Keratinocyte (primary cell): ENCODE measurements around the gene EME2.

Experiments used
- EZH2 ChIP-seq: IDR thresholded peaks from one replicate; pipeline ENCODE4 v1.6.1; 2012; ENCODE audit warnings: inconsistent platforms, mild to moderate bottlenecking, low read length, moderate library complexity
- TF ChIP-seq, protein P1 (sequence below), 3 experiments: IDR thresholded peaks in 1 of 3; conservative IDR thresholded peaks in 1 of 3; optimal IDR thresholded peaks in 1 of 3; 2 replicates in 2 of 3; 3 replicates in 1 of 3; pipeline versions ENCODE3 to v1.5.1; 2011; ENCODE audit warnings: low read length in 3 of 3, mild to moderate bottlenecking in 3 of 3, moderate library complexity in 2 of 3, control low read depth in 1 of 3, inconsistent platforms in 1 of 3; ENCODE audit not compliant: insufficient read depth in 2 of 3; ENCODE audit errors: extremely low read depth in 1 of 3

DNA sequence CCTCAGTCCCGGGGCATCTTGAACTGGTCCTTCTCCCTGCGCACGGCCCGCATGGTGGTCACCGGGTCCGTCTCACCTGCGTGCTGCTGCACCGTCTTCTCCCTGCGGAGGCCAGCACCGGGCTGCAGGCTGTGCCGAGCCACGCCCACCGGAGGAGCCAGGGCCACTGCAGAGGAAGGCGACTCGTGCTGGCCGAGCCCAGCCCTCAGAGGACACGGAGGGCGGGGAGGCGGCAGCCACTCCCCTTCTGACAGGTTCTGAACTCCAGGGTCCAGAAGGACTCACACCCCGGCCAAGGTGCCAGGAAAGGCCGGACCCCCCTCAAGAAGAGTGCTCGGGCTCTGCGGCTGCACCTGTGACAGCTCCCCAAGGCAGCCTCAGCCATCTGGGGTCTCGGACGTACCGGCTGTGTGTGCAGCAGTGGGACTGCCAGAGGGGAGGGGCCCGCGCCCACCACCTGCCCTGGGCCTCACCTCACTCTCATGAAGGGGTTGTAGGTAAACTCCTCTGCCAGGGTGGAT, 36.7 kb downstream of the EME2 start:
- TF ChIP-seq, protein P1, sequence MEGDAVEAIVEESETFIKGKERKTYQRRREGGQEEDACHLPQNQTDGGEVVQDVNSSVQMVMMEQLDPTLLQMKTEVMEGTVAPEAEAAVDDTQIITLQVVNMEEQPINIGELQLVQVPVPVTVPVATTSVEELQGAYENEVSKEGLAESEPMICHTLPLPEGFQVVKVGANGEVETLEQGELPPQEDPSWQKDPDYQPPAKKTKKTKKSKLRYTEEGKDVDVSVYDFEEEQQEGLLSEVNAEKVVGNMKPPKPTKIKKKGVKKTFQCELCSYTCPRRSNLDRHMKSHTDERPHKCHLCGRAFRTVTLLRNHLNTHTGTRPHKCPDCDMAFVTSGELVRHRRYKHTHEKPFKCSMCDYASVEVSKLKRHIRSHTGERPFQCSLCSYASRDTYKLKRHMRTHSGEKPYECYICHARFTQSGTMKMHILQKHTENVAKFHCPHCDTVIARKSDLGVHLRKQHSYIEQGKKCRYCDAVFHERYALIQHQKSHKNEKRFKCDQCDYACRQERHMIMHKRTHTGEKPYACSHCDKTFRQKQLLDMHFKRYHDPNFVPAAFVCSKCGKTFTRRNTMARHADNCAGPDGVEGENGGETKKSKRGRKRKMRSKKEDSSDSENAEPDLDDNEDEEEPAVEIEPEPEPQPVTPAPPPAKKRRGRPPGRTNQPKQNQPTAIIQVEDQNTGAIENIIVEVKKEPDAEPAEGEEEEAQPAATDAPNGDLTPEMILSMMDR (optimal IDR thresholded peaks at IDR 0.05 in 1 of 3, IDR thresholded peaks at IDR 0.05 in 1 of 3, conservative IDR thresholded peaks at IDR 0.05 in 1 of 3; ENCODE audit: extremely low read depth in 1 of 3, insufficient read depth in 2 of 3, low read length in 3 of 3), result no peak
- no peak for TF ChIP-seq EZH2
